GM12874 (cell line): ENCODE measurements around the gene ACBD4.

Experiments
- TF ChIP-seq, protein P1 (sequence below): IDR thresholded peaks from 2 replicates; pipeline ENCODE4 v1.5.1; 2011; ENCODE audit warnings: low read depth, mild to moderate bottlenecking, control low read depth, low read length, moderate library complexity; ENCODE audit not compliant: insufficient read depth

Gene ACBD4

DNA sequence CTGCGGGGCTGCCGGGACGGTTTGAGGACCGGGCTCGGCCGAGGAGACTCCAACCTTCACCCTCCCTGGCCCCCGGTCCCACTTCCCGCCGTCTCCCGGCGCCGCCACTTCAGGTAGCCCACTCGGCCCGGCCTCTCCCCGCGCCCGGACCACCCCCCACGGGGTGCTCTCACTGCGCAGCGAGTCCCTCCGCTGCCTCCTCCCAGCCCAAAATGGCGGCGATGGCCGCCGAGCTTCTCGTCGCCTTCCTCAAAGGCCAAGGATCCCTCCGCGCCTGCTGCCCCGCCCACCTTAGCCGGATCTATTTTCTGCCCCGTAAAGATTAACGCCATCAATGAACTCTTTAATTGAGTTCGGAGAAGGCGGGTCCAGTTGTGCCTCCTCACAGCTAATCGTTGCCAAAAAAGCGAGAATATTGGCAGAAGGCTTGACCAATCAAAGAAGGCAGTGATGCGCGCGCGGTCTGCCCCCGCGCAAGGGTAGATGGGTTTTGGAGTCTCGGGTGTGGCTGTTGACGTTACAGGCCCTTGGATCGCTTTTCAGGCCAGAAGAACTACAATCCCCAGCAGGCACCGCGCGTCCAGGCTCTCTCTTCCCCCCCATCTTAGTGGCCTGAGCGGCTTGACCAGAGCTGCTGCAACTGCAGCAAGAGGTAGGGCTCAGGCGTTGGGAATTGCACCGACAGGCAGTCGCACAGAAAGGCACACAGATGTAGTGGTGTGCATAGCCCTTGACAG lies 26.0 kb downstream of the ACBD4 start, which contains the start of gene HEXIM2:
TSS of gene HEXIM2 (plus strand) at position 588 of the 737 bp plus-strand sequence. CDS start 919 bp downstream, outside the sequence.
- TF ChIP-seq, protein P1, sequence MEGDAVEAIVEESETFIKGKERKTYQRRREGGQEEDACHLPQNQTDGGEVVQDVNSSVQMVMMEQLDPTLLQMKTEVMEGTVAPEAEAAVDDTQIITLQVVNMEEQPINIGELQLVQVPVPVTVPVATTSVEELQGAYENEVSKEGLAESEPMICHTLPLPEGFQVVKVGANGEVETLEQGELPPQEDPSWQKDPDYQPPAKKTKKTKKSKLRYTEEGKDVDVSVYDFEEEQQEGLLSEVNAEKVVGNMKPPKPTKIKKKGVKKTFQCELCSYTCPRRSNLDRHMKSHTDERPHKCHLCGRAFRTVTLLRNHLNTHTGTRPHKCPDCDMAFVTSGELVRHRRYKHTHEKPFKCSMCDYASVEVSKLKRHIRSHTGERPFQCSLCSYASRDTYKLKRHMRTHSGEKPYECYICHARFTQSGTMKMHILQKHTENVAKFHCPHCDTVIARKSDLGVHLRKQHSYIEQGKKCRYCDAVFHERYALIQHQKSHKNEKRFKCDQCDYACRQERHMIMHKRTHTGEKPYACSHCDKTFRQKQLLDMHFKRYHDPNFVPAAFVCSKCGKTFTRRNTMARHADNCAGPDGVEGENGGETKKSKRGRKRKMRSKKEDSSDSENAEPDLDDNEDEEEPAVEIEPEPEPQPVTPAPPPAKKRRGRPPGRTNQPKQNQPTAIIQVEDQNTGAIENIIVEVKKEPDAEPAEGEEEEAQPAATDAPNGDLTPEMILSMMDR = no peak

DNA sequence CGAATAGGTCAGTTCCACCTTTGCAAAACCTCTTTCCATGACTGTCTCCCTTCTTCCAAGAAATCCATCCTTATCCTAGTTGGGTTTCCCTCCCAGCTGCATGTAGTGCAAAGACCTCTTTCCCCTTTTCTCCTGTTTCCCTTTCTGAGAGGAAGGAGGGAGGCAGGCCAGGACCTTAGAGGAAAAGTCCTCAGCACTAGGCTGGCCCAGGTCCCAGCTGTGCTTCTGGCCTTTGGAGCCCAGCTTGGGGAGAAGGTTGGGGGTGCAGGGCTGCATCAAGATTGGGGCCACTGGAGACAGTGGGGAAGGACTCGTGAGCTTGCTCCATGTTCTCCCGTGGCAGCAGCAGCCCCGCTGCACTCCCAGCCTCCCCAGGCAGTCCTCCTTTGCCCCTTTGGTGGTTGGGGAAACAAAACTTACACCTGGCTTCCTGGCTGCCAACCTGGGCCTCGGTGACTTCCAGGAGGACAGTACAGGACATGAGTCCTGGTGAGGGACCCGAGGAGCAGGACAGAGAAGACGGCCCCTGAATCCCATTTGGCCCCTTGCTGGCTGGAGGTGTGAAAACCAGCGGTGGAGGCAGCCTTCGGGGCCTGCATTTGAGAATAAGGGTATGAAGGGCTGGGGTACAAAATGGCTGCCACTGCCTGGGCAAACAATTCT lies 26.7 kb downstream of the ACBD4 start:
- TF ChIP-seq, protein P1 = no peak

DNA sequence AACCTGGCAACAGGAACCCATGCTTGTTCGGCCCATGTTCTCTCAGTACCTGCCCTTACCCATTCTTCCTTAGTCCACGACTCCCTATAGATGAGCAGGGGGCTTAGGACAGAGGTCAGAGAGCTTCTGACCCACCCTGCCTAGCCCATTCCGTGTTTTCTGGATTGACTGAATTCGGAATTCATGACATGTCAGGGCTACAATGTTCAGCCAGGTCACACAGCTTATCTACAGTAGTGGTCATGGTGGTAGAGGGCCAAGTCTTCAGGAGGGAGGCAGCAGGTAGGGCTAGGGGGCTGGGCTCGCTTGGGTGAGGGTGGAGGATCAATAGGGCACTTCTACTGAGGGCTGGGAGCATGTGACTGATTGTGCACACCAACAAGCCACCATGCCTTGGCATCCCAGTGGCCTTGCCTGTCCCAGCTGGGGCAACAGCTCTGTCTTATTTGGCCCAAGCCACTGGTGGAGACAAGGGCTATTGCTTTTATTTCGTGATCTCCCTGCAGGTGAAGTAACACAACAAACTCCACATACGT lies 29.3 kb downstream of the ACBD4 start:
- TF ChIP-seq, protein P1 = no peak

DNA sequence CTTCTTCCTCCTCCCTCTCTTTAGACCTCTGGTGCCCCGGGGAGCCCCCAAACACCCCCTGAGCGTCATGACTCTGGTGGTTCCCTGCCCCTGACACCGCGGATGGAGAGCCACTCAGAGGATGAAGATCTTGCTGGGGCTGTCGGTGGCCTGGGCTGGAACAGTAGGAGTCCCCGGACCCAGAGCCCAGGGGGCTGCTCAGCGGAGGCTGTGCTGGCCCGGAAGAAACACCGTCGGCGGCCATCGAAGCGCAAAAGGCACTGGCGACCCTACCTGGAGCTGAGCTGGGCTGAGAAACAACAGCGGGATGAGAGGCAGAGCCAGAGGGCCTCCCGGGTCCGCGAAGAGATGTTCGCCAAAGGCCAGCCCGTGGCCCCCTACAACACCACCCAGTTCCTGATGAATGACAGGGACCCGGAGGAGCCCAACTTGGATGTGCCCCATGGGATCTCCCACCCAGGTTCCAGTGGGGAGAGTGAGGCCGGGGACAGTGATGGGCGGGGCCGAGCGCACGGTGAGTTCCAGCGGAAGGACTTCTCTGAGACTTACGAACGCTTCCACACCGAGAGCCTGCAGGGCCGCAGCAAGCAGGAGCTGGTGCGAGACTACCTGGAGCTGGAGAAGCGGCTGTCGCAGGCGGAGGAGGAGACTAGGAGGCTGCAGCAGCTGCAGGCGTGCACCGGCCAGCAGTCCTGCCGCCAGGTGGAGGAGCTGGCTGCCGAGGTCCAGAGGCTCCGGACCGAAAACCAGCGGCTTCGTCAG lies 33.7 kb downstream of the ACBD4 start:
- TF ChIP-seq, protein P1 = no peak

DNA sequence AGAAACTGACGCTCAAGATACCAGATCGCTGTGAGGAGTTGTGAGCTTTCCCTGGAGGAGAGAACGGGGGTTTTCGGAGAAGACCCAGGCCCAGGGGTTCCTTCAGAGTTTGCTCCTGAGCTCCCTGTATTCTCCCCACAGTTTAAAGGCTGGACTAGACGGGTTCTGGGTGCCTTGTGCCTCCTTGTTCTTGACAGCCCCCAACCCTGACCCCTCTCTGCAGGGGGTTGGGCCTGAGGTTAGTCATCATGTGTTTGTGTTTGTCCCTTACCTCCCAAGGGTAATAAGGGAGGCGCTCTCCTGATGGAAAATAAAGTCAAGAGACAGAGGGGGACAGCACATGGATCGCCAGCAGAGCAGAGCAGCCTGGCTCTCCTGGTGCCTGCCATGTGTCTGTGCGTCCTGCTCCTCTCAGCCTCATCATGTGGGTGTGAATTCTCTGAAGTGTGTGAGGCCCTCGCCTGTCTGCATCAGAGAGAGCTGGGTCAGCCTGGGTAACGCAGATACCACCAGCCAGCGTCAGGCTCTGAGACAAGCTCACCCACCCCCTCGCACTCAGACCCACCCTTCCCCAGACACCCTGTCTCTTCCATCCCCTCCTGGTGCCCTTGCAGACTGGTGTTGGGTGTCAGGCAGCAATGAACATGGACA lies 34.9 kb downstream of the ACBD4 start:
- TF ChIP-seq, protein P1 = no peak

DNA sequence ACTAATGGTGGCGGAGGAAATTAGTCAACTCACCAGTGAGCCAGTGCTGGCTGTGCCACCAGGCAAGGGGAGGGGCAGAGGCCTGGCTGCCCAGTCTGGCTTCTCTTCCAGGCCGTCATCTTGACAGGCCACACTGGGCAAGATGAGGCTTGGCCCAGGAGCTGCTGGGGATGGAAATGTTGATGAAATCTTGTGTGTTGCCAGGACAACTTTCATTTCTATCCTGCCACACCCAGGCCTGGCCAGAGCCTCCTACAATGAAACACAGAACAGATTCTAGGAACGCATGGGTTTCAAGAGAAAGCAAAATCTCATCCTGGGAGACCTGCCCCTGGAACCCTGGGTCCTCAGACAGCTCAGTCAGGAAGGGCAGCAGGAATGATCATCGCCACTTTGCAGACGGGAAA lies 35.4 kb downstream of the ACBD4 start:
- TF ChIP-seq, protein P1 = no peak
